ENCODE results near the gene CNOT10. TPM values are rescaled to one million over a fixed set of nuclear protein-coding genes. Genes with fewer than 3 reads are reported as not detected.
"Not testable (repeated sequence)": the region's sequence is repeated elsewhere in the genome, so short reads cannot be mapped to it uniquely, and the experiment has no call there.

The CNOT10 gene
- polyA plus RNA-seq, 1 experiment: 22.9 TPM

- no peak for TF ChIP-seq CTCF (IDR thresholded peaks at IDR 0.05; ENCODE audit: low read depth, low read length)
- Histone ChIP-seq H3K27ac (ENCODE audit: low read depth, low read length) (no peak overlapping the region), H3K4me3 (ENCODE audit: low read depth, low read length) (no peak overlapping the region), H3K9me3 (ENCODE audit: control insufficient read depth, insufficient read depth, low read length) (no peaks in the 10 kb centered on the region), H3K27me3 (ENCODE audit: control insufficient read depth, insufficient read depth, low read length) (peaks cover 5% of the 10 kb centered on the region)
- no peak for DNase-seq (ENCODE audit: low read depth, low spot score)
- ChIA-PET POLR2A (no interaction called here), CTCF (interaction anchor here (0.7 to 2.6 kb wide), 3 partner anchors 18 to 153 kb away, joined by 6 to 26 read pairs (median 8); no protein-coding TSS in a partner anchor)
These were observed 22.3 kb upstream of the CNOT10 start for GRCh38 chr3:32662647-32663046.

- peak; percentile 49 for TF ChIP-seq CTCF (IDR thresholded peaks at IDR 0.05; ENCODE audit: low read depth, low read length)
- POLR2A ChIA-PET; H3K9me3 ChIP-seq (ENCODE audit: control insufficient read depth, insufficient read depth, low read length); H3K27ac ChIP-seq (ENCODE audit: low read depth, low read length); H3K27me3 ChIP-seq (ENCODE audit: control insufficient read depth, insufficient read depth, low read length); H3K4me3 ChIP-seq (ENCODE audit: low read depth, low read length): not testable (repeated sequence)
- DNase-seq (ENCODE audit: low read depth, low spot score): peak; percentile 20
- CTCF ChIA-PET: interaction anchor here (0.6 to 2.4 kb wide), 3 partner anchors 134 to 157 kb away, joined by 3 to 32 read pairs (median 3); no protein-coding TSS in a partner anchor
These were observed 20.3 kb upstream of the CNOT10 start for GRCh38 chr3:32664630-32665075.

GRCh38 chr3:32667072-32667582 lies 17.9 kb upstream of the CNOT10 start:
- CTCF ChIA-PET: interaction anchor here (0.5 to 4.4 kb wide), 4 partner anchors 12 to 176 kb away, joined by 3 to 29 read pairs (median 3); no protein-coding TSS in a partner anchor
- DNase-seq (ENCODE audit: low read depth, low spot score): no peak
- H3K27ac ChIP-seq (ENCODE audit: low read depth, low read length): no peak overlapping the region
- TF ChIP-seq CTCF (IDR thresholded peaks at IDR 0.05; ENCODE audit: low read depth, low read length): no peak
- peaks cover 7% of the 10 kb centered on the region for H3K27me3 ChIP-seq (ENCODE audit: control insufficient read depth, insufficient read depth, low read length)
- no peaks in the 10 kb centered on the region for H3K9me3 ChIP-seq (ENCODE audit: control insufficient read depth, insufficient read depth, low read length)
- POLR2A ChIA-PET: no interaction called here
- H3K4me3 ChIP-seq (ENCODE audit: low read depth, low read length): no peak overlapping the region

- POLR2A ChIA-PET; H3K27me3 ChIP-seq (ENCODE audit: control insufficient read depth, insufficient read depth, low read length); DNase-seq (ENCODE audit: low read depth, low spot score); H3K9me3 ChIP-seq (ENCODE audit: control insufficient read depth, insufficient read depth, low read length); H3K4me3 ChIP-seq (ENCODE audit: low read depth, low read length); H3K27ac ChIP-seq (ENCODE audit: low read depth, low read length): not testable (repeated sequence)
- CTCF ChIA-PET: interaction anchor here (4.4 kb wide), 1 partner anchor 159 kb away, joined by 29 read pairs; no protein-coding TSS in a partner anchor
These were observed 15.8 kb upstream of the CNOT10 start for GRCh38 chr3:32669226-32669625.

- H3K9me3 ChIP-seq (ENCODE audit: control insufficient read depth, insufficient read depth, low read length); POLR2A ChIA-PET; H3K27me3 ChIP-seq (ENCODE audit: control insufficient read depth, insufficient read depth, low read length); DNase-seq (ENCODE audit: low read depth, low spot score); H3K4me3 ChIP-seq (ENCODE audit: low read depth, low read length); H3K27ac ChIP-seq (ENCODE audit: low read depth, low read length): not testable (repeated sequence)
- CTCF ChIA-PET: interaction anchor here (1.1 kb wide), 1 partner anchor 164 kb away, joined by 3 read pairs; no protein-coding TSS in a partner anchor
These were observed 11.3 kb upstream of the CNOT10 start for GRCh38 chr3:32673730-32674129.

- ChIA-PET POLR2A (interaction anchor here (0.6 kb wide), 1 partner anchor 157 kb away, joined by 3 read pairs; no protein-coding TSS in a partner anchor), CTCF (interaction anchor here (0.6 to 1.5 kb wide), 2 partner anchors 165 to 1091 kb away, joined by 3 to 4 read pairs; no protein-coding TSS in a partner anchor)
- DNase-seq (ENCODE audit: low read depth, low spot score): no peak
- Histone ChIP-seq H3K4me3 (ENCODE audit: low read depth, low read length) (no peak overlapping the region), H3K9me3 (ENCODE audit: control insufficient read depth, insufficient read depth, low read length) (no peaks in the 10 kb centered on the region), H3K27me3 (ENCODE audit: control insufficient read depth, insufficient read depth, low read length) (peaks cover 8% of the 10 kb centered on the region), H3K27ac (ENCODE audit: low read depth, low read length) (no peak overlapping the region)
- no peak for TF ChIP-seq CTCF (IDR thresholded peaks at IDR 0.05; ENCODE audit: low read depth, low read length)
These were observed 9.8 kb upstream of the CNOT10 start for GRCh38 chr3:32675164-32675563.
